Tibial nerve (tissue), 4 donors: ENCODE results near the gene AP3M1.

Source experiments
- CTCF ChIP-seq, 5 experiments: fragments of 200-600 bp in 3 of 5; fragments of 450-650 bp in 2 of 5; sonication (generic) in 3 of 5; IDR thresholded peaks; one replicate each; pipeline ENCODE4 v1.5.1; 2016 to 2019; ENCODE audit warnings: antibody characterized with exemption in 5 of 5, mild to moderate bottlenecking in 3 of 5, moderate library complexity in 2 of 5
- EP300 ChIP-seq, 2 donors: sonication (generic); formaldehyde crosslinking; IDR thresholded peaks; one replicate each; pipeline ENCODE4 v1.6.1; 2017; ENCODE audit warnings: antibody characterized with exemption in 2 of 2, mild to moderate bottlenecking in 1 of 2
- POLR2A ChIP-seq, 2 donors: fragments of 450-650 bp; IDR thresholded peaks; one replicate each; pipeline ENCODE4 v1.6.1; 2017; ENCODE audit warnings: antibody characterized with exemption in 2 of 2, mild to moderate bottlenecking in 2 of 2, moderate library complexity in 2 of 2

GRCh38 chr10:74083304-74083703 lies 67.3 kb downstream of the AP3M1 start:
- TF ChIP-seq CTCF (IDR thresholded peaks at IDR 0.05) (no peak), EP300 (IDR thresholded peaks at IDR 0.05) (no peak), POLR2A (IDR thresholded peaks at IDR 0.05) (no peak)
